Stimulated activated CD4-positive, alpha-beta T cell treated with anti-CD3 and anti-CD28 coated beads, Interleukin-2, amount 100 ng/mL, for 48 hours (primary cell): ENCODE results near the gene BACH1.

ENCODE experiments used
- DNase-seq, 2 donors: peaks; one replicate each; pipeline ENCODE4 v3.0.0-alpha.2; 2020

BACH1 gene

GRCh38 chr21:29295066-29295650, 3.6 kb upstream of the BACH1 start:
- DNase-seq: no peak

GRCh38 chr21:29296446-29296845, 2.3 kb upstream of the BACH1 start:
- no peak for DNase-seq

DNA sequence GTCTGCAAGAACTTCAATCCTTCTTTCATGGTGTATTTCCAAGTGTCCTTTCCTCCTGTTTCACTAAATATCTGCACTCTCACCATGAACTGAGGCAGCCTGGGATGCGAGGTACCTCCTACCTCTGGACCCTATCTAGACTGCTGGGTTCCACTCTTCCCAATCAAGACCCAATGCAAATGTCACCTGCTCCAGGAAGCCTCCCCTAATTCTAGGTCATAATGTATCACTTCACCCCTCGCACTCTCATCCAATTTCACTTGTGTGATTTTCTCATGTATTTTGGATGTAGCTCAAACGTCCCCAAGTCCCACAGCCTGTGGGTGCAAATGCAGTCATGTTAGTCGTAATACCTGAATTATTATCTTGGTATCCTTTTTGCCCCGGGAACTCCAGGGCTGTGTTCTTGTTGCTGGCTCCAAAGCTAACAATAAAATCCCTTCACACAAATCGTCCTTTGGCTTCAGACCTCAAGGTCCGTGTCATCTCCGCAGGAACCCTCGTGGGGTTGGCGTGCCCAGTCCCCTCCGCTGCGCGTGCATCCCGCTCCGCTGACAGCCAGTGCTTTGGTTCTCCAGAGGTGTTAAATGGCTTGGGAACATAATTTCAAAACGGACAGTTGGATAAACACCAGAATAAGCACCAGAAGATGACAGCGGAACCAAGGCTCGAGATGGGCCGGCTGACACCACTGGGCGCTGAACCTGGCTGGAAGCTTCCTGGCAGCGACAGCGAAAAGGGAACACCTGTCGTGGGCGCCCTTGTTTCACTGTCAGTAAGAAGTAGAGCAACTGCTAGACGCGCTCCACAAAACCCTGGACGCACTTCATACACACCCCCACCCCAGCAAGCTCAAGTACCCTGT, 1.0 kb upstream of the BACH1 start:
- DNase-seq: no peak

- peak; percentile 41 to 57 for DNase-seq
Observed at GRCh38 chr21:29299046-29299915, 559 bp downstream of the BACH1 start.

DNA sequence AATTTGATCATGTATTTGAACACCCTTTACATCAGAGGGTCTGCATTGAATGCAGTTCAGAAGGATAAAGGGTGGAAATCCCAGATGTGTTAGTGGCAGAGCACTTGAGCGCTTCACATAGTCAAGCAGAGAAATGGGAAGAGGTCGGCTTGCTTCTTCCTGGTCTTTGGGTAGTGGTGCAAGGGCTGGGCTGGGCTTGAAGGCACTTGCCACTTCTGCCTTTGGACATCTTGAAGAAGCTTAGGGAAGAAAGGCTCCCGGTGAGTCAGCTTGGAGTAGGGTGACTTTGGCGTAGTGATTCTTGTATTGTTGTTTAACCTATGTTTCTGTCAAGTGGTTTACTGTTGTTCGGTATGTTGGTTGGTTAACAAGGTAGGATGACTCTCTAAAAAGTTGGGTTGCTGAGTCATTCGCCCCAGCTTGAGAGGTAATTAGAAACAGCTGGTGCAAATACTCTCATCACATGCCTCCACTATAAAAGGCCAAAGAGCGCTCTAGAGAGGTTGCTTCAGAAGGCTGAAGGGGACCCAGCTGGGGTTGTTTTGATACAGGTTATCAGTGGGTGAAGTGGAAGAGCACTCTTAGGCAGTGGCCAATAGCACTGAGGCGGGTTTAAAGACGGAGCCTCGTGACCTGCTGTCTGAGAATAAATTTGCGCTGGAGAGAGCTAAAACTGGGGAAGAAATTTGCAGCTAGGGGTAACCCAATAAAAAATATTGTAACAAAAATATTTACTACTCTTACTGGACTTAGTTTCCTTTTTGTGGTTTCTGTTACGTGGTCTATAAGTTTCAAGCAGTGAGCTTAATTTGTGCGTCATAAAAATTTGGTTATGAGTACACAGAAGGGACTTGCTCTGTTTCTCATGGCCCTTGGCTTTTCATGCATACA, 1.4 kb downstream of the BACH1 start:
- peak; percentile 20 to 22 for DNase-seq

- DNase-seq: no peak
Observed at GRCh38 chr21:29300807-29301138, 2.1 kb downstream of the BACH1 start.

DNA sequence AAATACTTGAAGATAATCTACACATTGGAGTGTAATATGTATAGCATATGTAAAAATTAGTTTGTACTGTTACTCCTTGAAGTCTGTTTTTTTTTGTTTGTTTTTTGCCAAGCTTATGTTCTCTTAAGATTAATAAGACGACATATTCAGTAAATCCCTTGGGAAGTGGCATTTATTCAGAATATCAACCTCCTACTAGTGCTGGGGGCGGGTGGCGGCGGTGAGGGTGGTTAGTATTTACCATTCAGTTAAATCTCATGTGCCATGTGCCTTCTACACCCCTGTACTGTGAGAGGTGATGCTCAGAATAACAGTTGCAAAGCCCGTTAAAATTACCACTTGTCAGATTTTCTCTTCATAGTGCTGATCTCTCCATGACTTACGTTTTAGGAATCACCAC, 3.0 kb downstream of the BACH1 start:
- no peak for DNase-seq

DNA sequence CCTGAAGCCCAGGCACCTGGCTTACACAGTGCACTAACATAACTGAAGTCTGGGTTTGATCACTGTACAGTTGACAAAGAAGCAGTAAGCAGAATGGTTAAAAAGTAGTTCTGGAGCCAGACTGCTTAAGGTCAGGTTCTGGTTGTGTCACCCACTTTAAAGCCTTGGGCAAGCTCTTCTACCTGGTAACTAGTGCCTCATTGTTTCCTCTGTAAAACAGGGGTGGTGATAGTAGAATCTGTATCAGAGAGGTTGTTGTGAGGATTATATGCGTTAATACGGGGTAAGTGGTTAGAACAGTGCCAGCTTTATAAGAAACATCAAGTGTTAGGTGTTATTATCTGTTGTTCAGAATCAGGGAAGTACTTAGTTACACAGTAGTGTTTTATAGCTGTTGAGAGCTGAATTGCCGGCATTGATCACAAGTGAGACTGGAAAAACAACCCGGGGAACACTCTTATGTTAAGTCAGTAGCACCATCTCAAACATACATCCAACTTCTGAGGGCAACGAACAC, 3.7 kb downstream of the BACH1 start:
- no peak for DNase-seq

DNA sequence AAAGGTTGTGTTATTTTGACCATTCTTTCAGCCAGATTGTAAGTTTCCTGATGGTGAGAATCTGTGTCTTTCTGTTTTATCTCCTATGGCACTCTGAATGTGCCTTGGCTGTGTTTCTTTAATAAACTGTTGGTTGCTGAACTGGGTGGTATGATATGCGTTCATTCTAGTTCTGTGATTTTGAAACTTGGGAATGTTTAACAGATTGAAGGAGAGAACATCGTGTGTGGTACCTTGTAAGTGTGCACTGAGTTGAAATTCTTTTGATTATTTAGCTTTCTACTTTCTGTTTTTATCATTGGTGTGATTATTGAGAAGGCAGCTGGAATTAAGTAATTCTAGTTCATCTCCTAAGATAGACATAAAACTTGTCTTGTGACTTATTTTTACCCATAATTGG, 4.6 kb downstream of the BACH1 start:
- DNase-seq: no peak

- no peak for DNase-seq
Observed at GRCh38 chr21:29304597-29304996, 5.9 kb downstream of the BACH1 start.

DNA sequence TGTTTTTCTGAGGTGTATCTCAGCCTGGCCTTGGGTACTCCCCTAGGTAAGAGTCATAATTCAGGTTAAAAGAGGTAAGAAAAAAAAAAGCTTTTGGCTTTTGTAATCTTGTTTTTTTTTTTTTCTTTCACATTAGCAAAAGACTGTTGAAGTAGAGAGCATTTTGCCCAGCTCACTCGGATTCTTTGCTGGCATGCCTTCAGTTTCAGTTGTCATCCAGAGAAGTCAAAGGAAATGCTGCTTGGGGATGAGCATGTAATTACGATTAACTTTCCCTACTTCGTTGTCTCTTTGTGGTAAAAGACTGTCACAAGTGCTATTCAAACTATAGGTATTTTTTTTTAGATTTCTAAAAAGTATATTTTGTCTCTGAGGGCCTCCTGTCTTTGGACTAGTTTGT, 6.3 kb downstream of the BACH1 start:
- DNase-seq: no peak

DNA sequence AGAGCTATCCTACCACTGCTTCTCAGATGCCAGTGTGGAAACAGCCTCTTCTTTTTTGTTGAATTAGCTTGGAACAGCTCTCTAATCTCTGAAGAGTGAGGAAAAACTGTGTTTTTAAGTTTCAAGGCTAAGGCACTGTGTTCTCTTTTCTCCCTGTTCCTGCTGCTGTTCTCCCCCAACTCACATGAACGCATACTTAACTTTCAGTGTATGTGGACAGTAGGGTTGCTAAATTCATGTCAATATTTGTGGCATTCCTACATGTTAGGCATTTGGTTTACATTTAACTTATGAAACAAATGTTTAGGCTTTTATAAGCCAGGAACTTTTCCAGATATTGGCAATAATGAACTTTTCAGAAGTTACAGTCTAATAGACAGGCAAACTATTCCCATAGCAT, 6.8 kb downstream of the BACH1 start:
- no peak for DNase-seq

DNA sequence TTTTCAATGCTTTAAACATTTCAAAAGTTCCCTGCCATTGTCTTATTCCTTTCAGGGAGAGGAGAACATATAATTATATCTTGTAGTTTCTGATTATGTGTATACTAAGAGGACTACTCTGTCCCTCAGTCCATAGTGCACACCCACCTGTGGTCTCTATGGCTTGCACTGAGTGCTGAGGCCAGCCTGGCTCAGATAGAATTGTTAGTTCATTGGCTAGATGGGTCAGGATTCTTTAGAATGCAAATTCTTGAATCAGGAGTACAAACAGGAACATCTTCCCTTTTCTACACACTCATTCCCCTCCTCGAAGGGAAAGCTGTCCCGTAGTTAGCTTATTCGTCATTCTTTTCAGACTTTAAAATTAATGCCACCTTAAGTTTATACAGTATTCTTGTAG, 8.2 kb downstream of the BACH1 start:
- DNase-seq: no peak

DNA sequence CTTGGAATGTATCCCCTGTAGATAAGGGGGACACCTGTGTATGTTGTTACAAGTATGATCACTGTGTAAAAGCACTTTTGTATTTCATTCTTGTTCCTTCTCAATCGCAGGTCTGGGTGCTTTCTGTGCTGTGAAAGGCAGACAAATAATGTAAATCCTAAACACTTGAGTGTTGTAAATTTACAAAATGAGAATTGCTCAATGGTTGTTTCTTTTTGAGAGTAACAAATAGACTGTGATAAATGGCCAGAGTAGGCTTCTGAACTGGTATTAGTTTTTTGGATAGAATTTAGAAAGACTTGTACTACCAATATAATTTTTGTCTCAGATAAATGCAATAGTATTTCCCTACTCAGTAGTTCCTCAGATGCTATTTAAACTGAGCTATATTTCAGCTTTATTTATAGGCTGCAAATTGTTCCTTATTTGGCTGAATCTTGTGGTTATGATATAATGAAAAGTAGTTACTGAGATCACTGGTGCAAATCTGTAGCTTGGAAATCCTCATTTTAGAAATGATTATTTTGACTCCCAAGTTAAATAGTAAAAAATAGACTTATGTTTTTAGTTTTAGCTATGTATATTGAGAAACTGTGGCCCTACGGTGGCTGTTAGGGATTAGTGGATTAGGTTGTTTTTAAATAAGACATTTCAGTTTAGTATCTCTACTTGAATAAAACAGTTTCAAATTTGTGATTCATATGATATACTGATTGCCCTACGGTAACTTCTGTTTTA, 9.2 kb downstream of the BACH1 start:
- DNase-seq: no peak

- no peak for DNase-seq
Observed at GRCh38 chr21:29308456-29308783, 9.7 kb downstream of the BACH1 start.

DNA sequence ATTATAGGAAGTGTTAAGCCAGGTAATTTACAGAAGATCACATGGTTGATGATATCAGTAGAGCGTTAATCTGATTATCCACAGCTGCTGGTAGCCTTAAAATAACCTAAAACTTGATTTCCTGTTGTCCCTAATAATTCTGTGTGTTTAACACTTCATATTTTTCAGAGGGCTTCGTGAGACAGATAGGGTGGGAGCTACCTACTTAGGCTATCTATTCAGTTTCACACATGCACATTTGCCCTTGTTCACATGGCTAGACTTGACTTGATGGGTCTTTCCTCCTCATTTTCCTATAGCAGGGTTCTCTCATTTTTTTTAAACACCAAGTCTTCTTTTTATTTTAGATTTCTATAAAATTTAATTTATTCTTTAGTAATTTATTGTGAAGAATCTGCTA, 11.0 kb downstream of the BACH1 start:
- no peak for DNase-seq

GRCh38 chr21:29311802-29312201, 13.1 kb downstream of the BACH1 start:
- DNase-seq: no peak

GRCh38 chr21:29312981-29313380, 14.3 kb downstream of the BACH1 start:
- no peak for DNase-seq

DNA sequence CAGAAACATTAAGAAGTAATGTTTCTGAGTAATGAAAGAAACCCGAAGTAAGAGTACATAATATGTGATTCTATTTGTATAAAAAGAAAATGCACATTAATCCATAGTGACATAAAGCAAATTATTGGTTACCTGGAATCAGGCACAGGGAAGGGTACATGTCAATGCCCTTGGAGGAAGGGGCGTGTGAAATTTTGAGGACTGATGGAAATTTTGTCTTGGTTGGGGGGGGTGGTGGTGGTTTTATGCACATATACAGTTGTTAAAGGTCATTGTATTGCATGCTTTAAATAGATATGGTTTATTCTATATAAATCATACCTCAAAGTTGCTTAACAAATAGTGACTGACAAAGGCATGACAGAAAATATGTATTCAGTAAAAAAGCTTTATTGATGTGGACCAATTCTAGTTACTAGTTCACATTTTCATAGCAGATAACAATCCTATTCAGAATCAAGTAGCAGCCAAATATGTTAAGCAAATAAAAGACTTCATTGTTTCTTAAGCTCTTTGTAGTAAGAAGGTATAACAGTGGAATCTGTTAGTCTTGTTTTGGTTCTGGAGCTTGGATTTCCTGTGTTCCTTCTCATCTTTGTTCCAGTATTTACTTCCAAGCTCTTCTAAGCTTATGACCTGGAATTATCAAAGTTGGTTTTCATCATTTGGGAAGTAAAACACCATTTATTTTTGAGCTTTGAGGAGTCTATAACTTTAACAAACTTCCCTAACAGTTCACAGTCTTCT, 15.1 kb downstream of the BACH1 start:
- no peak for DNase-seq

DNA sequence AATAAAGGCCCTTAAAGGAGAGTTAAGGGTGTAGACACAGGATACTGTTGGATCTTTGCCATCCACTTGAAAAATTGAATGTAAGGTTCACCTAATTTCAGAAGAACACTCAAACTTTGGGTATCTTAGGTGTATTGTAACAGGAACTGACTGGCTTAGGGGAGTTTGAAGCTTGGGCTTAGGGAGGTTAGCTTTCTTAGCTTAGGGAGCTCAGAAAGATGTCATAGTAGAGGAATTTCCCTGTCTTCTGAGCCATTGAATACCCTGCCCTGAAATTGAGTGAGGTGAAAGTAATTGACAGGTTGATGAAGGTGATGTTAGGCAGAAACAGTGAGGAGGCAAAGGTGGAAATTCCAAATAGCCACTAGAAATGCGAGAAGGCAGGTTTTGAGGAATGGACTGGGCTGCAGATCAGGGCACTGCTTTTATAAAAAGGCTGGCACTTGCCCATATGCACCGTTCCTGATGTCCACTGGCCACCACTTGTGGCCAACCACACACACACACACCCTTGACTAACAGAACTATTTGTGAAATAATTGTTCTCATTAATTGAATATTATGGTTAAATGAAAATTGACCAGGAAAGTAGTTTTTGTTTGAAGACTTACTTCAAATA, 16.5 kb downstream of the BACH1 start:
- DNase-seq: no peak
